Measurements from ENCODE around the gene GADD45A.

GADD45A gene

DNA sequence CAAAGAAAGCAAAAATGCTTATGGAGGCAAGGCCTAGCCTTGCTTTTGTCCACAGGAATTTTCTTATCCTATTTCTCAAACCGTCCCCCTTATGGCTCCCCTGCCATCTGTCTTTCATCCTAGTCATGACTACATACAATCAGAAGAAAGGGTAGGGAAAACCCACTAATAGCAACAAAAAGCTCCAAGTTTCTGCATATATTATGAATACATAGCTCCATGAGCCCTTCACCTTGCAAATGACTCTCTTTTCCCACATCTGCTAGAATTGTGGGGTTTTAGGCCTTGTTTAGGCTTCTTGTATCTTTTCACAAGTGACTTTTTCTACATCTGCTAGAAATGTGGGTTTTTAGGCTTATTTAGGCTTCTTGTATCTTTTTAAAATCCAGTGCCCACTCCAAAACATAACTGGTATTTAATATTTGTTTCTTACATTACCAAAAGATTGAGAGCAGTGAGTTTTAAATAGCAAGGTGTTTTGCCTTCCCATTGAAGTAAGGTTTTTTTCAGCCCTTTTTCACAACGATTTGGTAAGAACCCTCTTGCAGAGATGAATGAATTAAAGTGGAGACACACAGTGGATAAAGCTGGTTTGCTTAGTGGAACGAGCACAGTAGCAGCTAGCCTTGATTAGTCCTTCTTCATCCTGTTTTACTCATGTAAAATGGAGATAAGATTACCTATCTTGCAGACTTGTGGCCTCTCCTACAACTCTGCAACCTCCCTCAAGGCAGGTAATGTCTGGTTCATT, 4.4 kb downstream of the GADD45A start:
- no peak for DNase-seq (ENCODE audit: low read depth)

DNA sequence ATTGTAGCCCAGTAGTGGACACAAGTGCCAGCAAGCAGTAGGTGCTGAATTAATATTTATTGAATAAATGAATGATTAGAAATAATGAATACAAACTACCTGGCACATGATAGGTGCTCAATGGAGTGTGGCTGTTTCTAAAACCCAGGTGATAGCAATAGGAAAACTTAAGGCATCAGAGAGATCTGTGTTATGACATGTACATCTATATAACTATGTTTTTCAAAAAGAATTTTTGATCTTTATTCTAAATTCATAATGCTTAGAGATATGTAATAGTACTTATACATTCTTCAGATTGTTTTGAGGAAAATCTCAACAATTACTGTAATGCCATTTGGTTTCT, 5.0 kb downstream of the GADD45A start:
- no peak for DNase-seq (ENCODE audit: low read depth)

DNA sequence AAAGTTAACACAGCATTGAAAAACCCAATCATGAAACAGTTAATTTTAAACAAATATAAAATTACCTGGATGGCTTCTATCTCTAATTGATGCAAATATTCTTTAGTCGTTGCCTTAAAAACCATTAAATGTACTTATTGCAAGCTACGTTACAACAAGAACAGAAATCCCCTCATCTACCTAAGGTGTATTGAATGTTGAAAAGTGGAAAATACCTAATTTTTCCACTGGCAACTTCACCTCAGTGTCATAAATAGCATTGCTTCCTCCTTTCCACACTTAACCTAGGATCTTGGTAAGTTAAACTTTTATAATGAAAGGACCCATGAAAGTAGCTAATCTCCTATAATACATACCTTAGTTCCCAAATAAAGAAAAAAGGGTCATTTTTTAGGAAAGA, 5.4 kb downstream of the GADD45A start:
- DNase-seq (ENCODE audit: low read depth) = no peak

DNA sequence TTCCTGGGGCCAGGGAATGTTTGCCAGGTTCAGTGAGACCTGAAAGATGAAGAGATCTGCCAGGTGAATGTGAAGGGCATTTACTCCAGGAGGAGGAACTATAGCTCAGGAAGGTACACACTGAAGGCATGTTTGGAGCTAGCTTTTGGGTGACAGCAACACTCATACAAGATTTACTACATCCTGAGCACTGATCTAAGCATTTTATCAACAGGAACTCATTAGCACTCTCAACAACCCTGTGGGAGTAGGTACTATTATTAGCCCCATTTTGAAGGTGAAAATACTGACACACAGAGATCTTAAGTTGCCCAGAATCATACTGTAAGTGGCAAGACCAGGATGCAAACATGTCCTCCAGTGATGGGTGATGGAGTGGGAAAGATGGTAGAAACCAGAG, 6.7 kb downstream of the GADD45A start:
- no peak for DNase-seq (ENCODE audit: low read depth)

DNA sequence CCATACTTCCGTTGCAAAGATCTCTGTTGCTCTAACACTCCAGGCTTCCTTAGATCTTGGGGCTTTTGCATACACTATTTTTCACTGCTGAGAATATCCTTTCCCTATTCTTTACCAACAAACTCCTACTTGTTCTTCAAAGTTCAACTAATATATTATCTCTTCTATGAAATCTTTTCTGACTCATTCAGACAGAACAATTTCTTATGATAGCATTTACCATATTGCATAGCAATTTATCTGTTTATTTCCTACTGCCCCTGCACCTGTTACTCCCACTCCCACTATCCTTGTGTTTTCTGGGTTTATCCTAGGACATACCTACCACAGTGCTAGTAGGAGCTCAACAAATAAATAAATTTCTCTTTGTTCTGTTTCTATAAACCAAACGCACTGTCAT, 11.0 kb downstream of the GADD45A start:
- DNase-seq (ENCODE audit: low read depth) = no peak

DNA sequence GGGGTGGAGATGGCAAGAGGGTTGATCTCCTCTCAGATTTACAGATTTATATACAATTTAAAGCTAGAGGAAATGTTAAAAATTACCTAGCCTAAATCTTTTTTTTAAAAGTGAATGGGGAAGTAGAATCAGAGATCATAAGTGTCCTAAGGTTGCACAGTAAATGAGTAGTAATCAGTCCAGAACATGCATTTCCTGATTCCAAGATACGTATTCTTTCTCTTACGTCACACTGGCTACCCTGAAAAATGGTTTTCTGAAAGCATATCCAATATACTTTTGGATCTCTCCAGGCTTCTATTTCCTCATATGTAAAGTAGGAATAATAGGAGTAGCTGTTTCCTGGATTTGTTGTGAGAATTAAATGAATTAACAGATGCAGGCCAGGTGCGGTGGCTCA, 11.7 kb downstream of the GADD45A start:
- no peak for DNase-seq (ENCODE audit: low read depth)

DNA sequence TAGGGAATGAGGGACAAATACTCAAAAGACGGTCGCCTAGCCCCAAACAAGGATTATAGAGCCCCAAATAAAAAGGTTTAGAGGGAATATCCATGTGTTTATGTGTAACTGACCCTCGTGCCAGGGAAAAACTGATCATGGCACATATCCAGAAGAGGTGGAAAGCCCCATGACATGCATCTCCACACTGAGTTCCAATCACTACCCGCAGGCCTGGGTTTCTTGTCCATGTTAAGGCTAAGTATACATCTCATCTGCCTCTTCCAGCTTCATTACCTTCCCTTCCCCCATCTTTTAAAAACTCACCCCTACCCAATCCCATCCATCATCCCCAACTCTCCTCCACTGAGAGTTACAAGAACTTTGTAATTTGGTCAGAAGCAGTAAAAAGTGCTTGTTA, 15.2 kb downstream of the GADD45A start:
- no peak for DNase-seq (ENCODE audit: low read depth)

DNA sequence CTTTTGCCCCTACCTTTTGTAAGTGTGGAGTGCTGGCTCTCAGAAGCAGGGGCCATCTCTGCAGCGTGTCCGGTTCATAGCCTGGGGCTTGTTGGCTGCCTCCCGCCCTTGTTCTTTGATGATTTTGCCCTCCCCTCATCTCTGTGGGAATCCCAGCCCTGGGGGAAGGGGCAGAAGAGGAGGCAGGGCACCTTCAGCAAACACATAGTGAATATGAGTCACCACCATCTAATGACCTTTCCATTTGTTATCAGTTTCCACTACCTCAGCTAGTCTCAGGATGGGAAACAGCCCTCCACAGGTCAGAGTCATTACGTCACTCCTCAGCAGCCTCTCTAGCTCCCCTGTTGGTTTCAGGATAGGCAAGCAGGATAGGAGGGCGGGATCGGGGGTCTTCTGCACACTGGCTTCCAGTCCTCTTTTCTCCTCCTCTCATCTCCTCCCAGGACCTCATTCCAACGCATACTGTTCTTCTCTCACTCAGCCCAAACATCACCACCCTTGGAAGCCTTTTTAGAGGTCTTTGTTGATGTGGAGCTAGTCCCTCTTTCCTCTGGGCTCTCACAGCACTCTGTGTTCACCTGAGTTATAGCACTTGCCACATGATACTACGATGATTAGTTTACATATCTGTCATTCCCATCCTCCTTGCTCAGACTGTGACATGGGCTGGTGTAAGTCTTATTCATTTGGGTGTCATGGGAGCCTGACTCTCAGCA, 15.8 kb downstream of the GADD45A start:
- no peak for DNase-seq (ENCODE audit: low read depth)

DNA sequence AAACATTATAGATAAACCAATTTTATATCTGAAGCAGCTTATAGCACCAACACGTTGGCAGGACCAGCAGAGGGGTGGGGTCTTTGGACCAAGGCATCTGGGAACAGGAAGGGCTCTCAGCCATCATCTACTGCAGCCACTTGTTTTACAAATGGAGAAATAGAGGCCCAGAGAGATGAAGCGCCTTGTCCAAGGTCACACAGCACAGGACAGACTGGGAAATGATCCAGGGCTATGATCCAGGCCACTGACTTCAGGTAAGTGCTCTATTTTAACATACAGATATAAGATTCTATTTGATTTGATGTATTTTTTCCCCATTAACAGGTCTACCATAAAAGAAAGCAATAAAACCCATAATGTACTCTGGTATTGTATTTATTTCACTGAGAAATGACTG, 16.9 kb downstream of the GADD45A start:
- DNase-seq (ENCODE audit: low read depth) = no peak

DNA sequence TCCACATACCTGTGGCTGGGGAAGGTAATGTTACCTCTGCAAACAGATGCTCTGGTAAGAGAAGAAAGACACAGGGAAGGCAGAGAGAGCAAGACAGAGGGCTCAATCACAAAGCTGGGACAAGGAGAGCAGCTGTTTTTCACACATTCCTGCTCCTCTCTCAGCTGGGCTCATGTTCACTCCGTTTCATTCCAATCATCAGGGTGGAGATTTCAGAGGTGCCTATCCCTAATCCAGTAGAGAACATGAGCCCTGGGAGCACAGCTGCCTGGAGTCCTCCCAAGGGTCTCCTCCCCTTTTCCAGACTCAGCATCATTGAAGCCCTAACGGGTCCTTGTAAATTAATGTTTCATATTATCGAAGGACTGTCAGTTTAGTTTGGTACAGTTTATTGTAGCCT, 19.4 kb downstream of the GADD45A start:
- DNase-seq (ENCODE audit: low read depth) = no peak

DNA sequence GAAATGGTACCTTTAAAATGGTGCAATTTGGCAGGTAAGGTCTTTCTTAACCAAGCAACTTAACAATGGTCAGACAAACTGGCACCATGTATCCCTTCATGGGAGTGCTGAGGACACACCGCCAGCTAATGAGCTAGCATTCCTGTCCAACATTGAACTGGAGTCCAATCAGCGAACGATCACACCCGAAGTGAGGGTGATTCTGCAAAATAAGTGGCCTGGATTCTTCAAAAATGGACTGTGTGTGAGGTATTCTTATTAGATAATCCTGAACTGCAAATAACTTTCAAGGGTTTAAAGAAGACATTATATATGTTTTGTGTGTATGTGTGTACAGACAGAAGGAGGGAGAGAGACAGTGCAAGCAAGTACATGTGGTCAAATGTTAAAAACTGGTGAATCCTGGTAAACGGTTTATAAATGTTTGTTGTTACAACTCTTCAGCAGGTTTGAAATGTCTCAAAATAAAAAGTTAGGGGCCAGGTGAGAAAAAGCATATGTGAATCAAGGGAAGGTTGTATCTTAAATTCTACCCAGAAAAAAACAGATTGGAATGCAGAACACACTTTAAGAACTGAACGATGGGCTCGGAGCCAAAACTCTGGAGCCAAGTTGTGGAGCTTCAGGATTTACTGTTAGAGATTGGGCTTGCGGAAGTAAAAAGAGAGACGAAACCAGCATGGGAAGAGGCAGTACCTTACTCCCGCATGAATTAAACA, 20.9 kb downstream of the GADD45A start:
- no peak for DNase-seq (ENCODE audit: low read depth)

DNA sequence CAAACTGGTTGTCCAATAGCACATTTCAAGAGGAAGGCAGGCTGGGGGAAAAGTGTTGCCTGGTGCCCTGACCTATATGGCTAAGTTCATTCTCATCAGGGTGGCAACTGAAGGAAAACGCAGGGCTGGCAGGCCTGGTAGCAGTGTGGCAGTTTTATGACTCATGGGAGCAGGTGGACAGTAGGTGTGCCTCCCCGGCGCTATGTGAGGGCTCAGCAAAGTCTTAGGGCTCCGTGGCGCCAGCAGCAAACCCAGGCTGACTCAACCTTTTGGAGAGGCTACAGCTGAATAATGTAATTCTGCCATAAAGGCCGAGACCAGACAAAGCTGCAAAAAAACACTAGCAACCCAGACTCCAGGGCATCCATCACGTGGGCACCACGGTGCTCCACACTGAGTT, 23.6 kb downstream of the GADD45A start:
- DNase-seq (ENCODE audit: low read depth) = no peak

DNA sequence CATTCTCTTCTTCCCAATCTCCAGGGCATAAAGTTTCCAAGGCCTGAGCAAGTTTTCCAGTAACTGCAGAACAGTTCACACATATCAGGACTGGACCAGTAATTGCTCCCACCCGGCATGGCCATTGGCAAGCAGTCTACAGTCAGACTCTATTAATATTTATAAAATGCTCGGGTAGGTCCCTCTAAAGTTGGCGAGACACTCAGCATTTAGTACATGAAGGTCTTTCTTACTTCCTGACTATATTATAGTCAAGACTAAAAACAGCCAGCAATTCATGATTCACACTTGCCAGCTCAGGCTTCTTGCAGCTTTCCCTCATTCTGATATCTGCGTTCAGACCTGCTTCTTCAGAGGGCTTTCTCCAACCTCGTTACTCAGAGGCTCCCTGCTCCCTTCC, 25.4 kb downstream of the GADD45A start:
- DNase-seq (ENCODE audit: low read depth) = no peak

DNA sequence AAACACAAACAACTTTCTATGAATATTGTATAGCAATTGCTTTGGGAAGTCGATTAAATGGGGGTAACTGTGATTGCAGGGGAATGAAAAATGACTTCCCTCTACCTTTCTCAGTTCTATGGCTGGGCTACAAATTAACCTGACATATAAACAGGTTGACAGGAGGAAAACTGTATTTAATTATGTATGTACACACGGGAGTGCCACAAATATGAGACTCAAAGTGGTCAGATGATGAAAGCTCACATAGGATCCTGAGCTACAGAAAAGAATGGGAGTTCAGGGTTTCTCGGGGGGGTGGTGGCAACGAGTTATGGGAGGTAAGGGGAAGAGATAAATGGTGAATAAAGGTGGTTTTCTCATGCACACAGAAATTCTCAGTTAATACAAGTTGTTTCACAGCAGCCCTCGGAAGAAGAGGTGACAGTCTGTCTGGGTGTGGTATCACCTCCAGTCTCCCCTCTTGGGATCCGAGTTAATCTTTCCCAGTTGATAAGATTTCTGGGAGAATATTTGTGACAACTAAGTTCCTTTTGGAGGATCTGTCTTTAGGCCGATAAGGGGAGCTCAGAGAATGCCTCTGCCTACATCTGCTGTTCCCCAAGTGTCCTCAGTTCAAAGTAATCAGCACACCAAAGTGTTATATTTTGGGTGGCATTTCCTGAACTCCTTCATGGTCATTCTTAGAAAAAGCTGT, 26.3 kb downstream of the GADD45A start:
- DNase-seq (ENCODE audit: low read depth) = no peak

DNA sequence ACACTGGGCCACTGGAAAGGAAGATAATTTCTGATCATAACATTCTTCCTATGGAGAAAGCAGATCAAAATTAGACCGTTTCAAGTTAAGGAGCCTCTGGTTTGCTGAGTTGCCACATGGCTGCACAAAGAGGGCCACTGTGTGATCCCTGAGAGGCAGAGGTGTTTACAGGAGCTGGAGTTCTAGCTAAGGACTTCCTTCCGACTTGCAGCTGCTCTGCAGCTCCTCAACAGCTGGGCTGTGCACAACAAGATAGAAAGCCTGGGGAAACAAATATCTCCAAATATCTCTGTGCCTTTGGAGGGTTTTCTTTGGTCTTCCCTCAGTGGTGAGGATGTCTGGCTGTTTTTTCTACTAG, 26.8 kb downstream of the GADD45A start:
- DNase-seq (ENCODE audit: low read depth) = no peak

DNA sequence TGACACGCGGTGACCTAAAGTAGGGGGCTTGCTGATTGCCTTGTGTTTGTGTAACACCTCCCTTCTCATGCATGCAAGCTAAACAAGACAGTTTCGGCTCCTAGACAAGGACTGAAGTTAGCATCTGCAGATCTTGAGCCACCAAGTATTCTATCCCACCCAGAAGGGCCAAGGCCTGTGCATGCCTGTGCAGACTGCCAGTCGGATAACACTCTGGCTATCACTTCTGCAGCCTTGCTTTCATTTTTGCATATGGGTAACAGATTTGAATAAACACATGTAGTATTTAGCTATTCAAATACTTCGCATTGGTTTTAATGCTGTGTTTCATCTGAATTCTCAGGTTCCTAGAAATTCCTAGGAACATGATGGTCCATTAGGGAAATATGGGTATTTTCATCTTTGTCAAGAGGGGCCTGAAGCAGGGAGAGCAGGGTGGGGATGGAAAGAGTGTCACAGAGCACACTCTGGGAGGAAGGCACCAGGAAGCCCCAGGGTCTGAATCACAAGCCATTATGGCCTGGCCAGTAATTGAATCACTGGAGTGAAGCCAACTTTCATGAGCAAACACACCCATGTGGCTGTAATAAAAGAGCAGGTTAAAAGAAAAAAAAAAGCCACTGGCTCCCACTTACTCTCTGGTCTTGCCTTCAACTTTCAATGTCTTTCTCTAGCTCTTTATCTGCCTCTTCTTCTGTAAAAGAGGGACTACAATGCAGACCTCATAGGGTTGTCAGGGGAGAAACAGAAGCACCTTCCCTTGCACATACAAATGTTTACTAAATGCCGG, 28.3 kb downstream of the GADD45A start:
- no peak for DNase-seq (ENCODE audit: low read depth)

DNA sequence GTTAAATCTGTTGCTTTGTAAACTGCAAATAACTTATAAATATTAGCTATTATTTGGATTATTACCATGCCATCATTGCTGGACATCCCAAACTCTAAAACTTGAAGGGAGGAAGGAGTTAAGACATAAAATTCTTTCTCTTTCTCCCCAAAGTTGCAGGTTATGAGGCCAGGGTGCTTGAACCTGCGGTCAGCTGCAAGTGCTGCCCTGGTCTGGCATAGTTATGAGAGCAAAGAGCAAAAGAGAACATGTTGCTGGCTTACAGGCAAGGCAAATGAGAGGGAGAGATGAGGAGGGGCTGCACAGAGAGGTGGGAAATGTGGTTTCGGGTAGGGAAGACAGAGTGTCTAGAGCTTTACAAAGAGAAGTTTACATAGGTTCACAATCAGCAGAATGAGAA, 30.8 kb downstream of the GADD45A start:
- DNase-seq (ENCODE audit: low read depth) = no peak

DNA sequence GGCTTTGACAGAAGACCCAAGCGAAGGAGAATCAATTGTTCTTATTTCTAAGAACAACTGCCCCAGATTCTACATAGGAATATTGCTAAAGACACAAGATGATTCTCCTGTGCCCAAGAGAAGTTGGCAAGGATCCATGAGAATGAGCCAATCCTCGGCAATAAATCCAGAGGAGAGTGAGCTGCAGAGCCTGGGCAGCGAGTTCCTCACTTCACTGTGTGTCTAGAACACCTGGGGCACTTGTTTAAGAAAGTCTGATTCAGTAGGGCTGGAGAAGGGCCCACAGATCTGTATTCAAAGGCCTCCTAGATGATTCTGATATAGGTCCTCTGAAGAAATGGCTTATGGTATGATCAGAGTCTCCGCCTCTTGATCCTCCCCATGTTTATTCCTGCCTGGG, 31.8 kb downstream of the GADD45A start:
- no peak for DNase-seq (ENCODE audit: low read depth)

DNA sequence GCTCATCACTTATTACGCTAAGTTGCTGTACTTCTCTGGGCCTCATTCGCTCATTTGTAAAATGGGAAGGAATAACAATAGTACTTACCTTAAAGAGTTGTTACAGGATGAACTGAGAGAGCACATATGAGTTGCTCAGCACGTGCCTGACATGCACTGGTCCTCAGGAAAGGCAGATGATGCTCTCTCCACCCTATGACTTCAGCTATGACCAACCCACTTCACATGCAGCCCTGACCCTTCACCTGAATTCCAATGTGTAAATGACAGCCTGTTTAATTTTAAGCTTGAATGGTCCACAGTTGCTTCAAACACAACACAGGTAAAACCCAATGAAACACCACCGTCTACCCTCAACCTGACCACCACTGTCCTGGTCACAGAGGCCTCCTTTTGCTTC, 32.9 kb downstream of the GADD45A start:
- DNase-seq (ENCODE audit: low read depth) = no peak

DNA sequence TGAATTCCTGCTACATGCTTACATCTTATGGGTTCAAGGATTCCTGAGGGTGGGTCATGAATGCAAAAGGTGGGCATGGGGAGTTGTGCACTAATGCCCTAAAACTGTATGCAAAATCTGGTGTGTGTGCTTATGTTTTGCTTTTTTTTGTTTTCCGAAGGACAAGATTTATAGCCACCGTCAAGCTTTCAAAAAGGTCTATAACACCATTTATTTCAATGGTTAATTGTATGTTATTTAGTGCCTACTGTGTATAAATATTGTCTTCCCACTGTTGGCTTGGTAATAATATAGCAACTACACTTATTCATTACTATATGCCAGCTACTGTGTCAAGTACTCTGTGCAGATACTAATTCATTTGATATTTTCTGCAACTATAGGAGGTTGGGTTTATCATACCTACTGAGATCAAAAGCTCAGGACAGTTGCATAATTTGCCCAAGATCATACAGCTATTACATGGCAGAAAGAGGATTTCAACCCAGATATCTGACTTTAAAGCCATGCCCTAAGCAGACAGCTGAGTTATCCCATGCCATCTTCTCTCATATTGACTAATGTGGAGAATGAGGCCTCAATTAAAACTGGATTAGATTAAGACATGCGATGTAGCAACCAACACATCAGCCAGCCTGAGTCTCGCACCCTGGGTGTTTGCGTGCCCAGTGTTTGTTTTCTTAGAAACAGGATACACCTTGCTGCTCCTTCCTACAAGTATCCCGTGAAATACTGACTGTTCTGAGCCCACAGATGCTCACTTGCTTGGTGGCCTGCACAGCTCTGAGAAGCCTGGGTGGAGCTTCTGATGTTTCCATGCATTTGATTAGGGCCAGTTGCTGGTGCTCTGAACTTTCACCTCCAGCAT, 34.6 kb downstream of the GADD45A start:
- no peak for DNase-seq (ENCODE audit: low read depth)

DNA sequence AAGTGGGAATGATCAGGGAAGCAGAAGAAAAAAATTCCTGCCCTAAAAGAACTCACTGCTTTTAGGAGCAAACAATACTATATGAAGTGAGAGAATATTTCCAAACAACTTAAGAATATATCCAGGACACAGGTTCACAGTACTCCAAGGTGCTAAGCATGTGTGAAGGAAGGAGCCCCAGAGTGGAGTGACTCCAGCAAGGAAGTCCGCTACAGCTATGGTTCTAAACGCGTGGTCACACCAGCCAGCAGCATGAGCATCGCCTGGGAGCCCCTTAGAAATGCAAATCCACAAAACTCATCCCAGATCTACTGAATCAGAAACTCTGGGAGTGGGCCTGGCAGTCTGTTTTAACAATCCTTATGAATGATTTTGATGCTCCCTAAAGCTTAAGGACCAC, 36.1 kb downstream of the GADD45A start:
- no peak for DNase-seq (ENCODE audit: low read depth)
